ENCODE data around the gene GRID2. TPM values are rescaled to one million over a fixed set of nuclear protein-coding genes. Genes with fewer than 3 reads are reported as not detected.

The GRID2 gene
- total and polyA plus RNA-seq, 10 of the 15 experiments (the other 5 are each of a cell fraction or from before 2014, with no cell fraction given): not detected

- Histone ChIP-seq H3K9me3 (replicated peaks; ENCODE audit: control insufficient read depth, insufficient read depth, low read length) (no peaks in the 10 kb centered on the region), H3K9ac (ENCODE audit: control insufficient read depth, insufficient read depth, low read length) (no peak overlapping the region), H3K79me2 (ENCODE audit: control insufficient read depth, insufficient read depth, low read length) (no peaks in the 10 kb centered on the region), H2AFZ (ENCODE audit: control insufficient read depth, low read depth, low read length) (no peak overlapping the region), H3K27me3 (replicated peaks in 1 of 2; ENCODE audit: control insufficient read depth in 2 of 2, insufficient read depth in 2 of 2, low read length in 1 of 2) (no peaks in the 10 kb centered on the region; a peak in 1 of 4 replicates), H3K4me1 (ENCODE audit: control insufficient read depth, insufficient read depth, low read length) (no peaks in the 10 kb centered on the region), H3K4me3 (no peak overlapping the region), H4K20me1 (ENCODE audit: control insufficient read depth, insufficient read depth) (no peaks in the 10 kb centered on the region), H3K27ac (ENCODE audit: control insufficient read depth, insufficient read depth) (no peak overlapping the region), H3K36me3 (ENCODE audit: control insufficient read depth in 2 of 2, insufficient read depth in 2 of 2, low read length in 1 of 2) (no peaks in the 10 kb centered on the region), H3K4me2 (ENCODE audit: control insufficient read depth, insufficient read depth) (no peak overlapping the region)
- BruUV-seq (replicated peaks): no TSS peak
- ChIA-PET CTCF (no interaction called here), RAD21 (ENCODE audit: unreplicated experiment) (no interaction called here), SMC1A (ENCODE audit: uncharacterized antibody, unreplicated experiment) (no interaction called here), POLR2A (no interaction called here)
- DNase-seq (ENCODE audit: low read depth, low spot score) (no peak), FAIRE-seq (no peak), ATAC-seq (no peak)
- in situ Hi-C loops (cut with MboI): no loop called here
- WGBS (ENCODE audit: insufficient coverage, insufficient replicate concordance, low lambda C conversion rate, missing lambda C conversion rate): 70% methylated on average over 4 of the region's 4 CpGs
- no peak for TF ChIP-seq RAD21 (IDR thresholded peaks at IDR 0.05; ENCODE audit: insufficient read depth, low read depth, low read length)
- no peak for TF ChIP-seq YBX1 (IDR thresholded peaks at IDR 0.05)
- TF ChIP-seq SRF (IDR thresholded peaks at IDR 0.05; ENCODE audit: low read depth in 2 of 2, low read length in 2 of 2): no peak
- TF ChIP-seq ASH2L (IDR thresholded peaks at IDR 0.05; ENCODE audit: borderline replicate concordance, low read depth): no peak
- TF ChIP-seq ZNF274 (IDR thresholded peaks at IDR 0.05; ENCODE audit: insufficient read depth, insufficient read length): no peak
- TF ChIP-seq NR2C2 (IDR thresholded peaks at IDR 0.05; ENCODE audit: borderline replicate concordance, control insufficient read depth, insufficient read length, low read depth): no peak
- no peak for TF ChIP-seq CBX5 (IDR thresholded peaks at IDR 0.05; ENCODE audit: low read depth)
- TF ChIP-seq HSF1 (IDR thresholded peaks at IDR 0.05; ENCODE audit: low read depth, low read length): no peak
- intact Hi-C loops (cut with micrococcal nuclease; ENCODE audit: unreplicated experiment): no loop called here
These were observed 1385.2 kb downstream of the GRID2 start for GRCh38 chr4:93688978-93689377.

All from GM12878 (cell line).